Ascending aorta (tissue), 2 donors: ENCODE measurements around the gene WFDC1. TPM values are rescaled to one million over a fixed set of nuclear protein-coding genes. Genes with fewer than 3 reads are reported as not detected.
A peak's percentile ranks its signal among the peaks of the same experiment; 100 is the strongest.

Experiments used
- DNase-seq, 2 donors: peaks; one replicate each; pipeline ENCODE4 v3.0.0-alpha.2; 2019; ENCODE audit warnings: low spot score in 2 of 2
- H3K27ac ChIP-seq, 2 donors: fragments of 200-600 bp; sonication (generic); one replicate each; pipeline ENCODE4 v1.5.1; 2016 to 2017; ENCODE audit warnings: mild to moderate bottlenecking in 1 of 2
- H3K27me3 ChIP-seq: fragments of 200-600 bp; sonication (generic); one replicate; pipeline ENCODE4 v1.5.1; 2017
- H3K36me3 ChIP-seq, 2 donors: fragments of 200-600 bp; sonication (generic); one replicate each; pipeline ENCODE4 v1.5.1; 2016
- H3K4me1 ChIP-seq, 2 donors: fragments of 200-600 bp; sonication (generic); one replicate each; pipeline ENCODE4 v1.5.1; 2016 to 2017; ENCODE audit warnings: mild to moderate bottlenecking in 1 of 2
- H3K4me3 ChIP-seq, 2 donors: fragments of 200-600 bp; sonication (generic); one replicate each; pipeline ENCODE4 v1.5.1; 2016 to 2017; ENCODE audit warnings: mild to moderate bottlenecking in 1 of 2
- H3K9me3 ChIP-seq, 2 donors: fragments of 200-600 bp; sonication (generic); one replicate each; pipeline ENCODE4 v1.5.1; 2016
- intact Hi-C: fragments of 100-400 bp; cut with DNase I; formaldehyde crosslinking; loops from one replicate; pipeline ENCODE4 v1.15.1; 2023
- total RNA-seq: library from RNA; depleted of rRNA; stranded (reverse); fragments of >200 nt; gene quantifications from one replicate; pipeline ENCODE4 v1.1.0, GENCODE V29; 2016
- TF ChIP-seq, protein P1 (sequence below), 3 experiments: fragments of 200-600 bp in 2 of 3; fragments of 450-650 bp in 1 of 3; sonication (generic) in 2 of 3; IDR thresholded peaks; one replicate each; pipeline ENCODE4 v1.5.1; 2016 to 2019; ENCODE audit warnings: antibody characterized with exemption in 3 of 3, mild to moderate bottlenecking in 1 of 3, moderate library complexity in 1 of 3

The WFDC1 gene
- total RNA-seq, 1 donor from 2014 or later = 126 TPM

DNA sequence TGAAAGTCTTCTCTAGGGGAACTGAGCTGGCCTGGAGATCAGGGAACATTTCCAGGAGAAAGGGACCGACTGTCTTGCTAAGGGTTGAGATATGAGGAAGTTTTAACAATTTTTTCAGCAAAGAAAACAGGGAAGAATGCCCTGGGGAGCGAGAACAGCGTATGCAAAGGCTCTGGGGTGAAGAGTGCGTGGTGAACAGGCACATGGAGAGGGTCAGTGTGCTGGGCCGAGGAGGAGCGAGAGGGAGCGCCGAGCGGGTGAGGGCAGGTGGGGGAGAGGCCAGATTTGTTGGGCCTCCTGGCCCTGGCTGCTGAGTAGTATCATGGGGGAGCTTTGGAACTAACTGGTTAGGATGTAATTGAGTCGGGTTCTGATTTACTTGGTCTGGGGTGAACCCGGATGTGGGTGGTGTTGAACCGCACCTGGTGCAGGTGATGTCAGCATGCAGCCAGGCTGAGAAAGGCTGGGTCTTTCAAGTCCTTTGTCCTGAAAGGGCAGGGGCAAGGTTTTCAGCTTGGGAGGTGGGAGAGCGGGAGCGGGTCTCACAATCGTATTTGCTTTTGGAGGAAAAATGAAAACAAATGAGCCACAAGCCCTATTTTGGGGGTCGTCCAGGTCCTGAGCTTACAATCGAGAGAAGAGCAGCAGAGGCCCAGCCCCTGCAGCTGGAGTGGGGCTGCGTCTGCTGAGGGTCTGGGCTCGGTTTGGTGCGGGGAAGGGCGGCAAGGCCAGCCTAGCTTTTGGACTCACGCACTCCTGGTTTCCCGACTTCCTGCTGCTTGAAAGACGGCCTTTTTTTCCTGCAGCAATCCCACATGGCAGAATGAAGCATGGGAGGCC lies 11.1 kb upstream of the WFDC1 start:
- Histone ChIP-seq H3K4me1 (no peaks in the 10 kb centered on the region), H3K27ac (no peak overlapping the region), H3K9me3 (no peaks in the 10 kb centered on the region), H3K4me3 (no peak overlapping the region), H3K27me3 (no peaks in the 10 kb centered on the region), H3K36me3 (no peaks in the 10 kb centered on the region)
- DNase-seq = no peak
- intact Hi-C loops = no loop called here
- TF ChIP-seq, protein P1, sequence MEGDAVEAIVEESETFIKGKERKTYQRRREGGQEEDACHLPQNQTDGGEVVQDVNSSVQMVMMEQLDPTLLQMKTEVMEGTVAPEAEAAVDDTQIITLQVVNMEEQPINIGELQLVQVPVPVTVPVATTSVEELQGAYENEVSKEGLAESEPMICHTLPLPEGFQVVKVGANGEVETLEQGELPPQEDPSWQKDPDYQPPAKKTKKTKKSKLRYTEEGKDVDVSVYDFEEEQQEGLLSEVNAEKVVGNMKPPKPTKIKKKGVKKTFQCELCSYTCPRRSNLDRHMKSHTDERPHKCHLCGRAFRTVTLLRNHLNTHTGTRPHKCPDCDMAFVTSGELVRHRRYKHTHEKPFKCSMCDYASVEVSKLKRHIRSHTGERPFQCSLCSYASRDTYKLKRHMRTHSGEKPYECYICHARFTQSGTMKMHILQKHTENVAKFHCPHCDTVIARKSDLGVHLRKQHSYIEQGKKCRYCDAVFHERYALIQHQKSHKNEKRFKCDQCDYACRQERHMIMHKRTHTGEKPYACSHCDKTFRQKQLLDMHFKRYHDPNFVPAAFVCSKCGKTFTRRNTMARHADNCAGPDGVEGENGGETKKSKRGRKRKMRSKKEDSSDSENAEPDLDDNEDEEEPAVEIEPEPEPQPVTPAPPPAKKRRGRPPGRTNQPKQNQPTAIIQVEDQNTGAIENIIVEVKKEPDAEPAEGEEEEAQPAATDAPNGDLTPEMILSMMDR (IDR thresholded peaks at IDR 0.05) = no peak

DNA sequence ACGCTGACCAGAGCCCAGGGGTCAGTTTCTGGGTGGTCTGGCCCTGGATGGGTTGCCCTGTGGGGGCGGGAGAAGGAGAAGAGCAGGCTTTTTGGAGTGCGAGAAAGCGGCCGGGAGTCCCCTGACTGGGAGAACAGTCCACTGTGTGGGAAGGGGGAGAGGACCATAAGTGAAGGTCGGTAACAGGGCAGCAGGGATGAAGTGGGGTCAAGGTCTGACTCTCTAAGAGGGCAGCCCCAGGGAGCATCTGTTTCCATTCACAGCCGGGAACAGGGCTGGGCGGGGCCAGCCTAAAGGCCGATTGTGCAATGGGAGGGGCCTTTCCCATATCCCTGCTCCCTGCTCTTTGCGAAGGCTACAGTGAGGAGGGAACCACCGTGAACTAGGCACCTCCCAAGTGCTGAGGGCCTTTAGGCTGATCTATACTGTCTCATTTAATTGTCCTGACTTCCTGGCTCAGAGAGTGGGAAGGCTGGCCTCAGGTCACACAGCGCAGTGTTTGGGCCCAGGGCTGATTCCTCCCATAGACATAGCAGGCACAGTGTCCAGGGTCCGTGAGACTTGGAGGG lies 10.4 kb upstream of the WFDC1 start:
- no peaks in the 10 kb centered on the region for H3K36me3 ChIP-seq
- peak in 1 of 2 donors; percentile 67 for DNase-seq
- TF ChIP-seq, protein P1 (IDR thresholded peaks at IDR 0.05) = no peak
- no peaks in the 10 kb centered on the region for H3K9me3 ChIP-seq
- intact Hi-C loops = no loop called here
- H3K27me3 ChIP-seq = no peaks in the 10 kb centered on the region
- H3K4me3 ChIP-seq = no peak overlapping the region
- no peaks in the 10 kb centered on the region for H3K4me1 ChIP-seq
- no peak overlapping the region for H3K27ac ChIP-seq

DNA sequence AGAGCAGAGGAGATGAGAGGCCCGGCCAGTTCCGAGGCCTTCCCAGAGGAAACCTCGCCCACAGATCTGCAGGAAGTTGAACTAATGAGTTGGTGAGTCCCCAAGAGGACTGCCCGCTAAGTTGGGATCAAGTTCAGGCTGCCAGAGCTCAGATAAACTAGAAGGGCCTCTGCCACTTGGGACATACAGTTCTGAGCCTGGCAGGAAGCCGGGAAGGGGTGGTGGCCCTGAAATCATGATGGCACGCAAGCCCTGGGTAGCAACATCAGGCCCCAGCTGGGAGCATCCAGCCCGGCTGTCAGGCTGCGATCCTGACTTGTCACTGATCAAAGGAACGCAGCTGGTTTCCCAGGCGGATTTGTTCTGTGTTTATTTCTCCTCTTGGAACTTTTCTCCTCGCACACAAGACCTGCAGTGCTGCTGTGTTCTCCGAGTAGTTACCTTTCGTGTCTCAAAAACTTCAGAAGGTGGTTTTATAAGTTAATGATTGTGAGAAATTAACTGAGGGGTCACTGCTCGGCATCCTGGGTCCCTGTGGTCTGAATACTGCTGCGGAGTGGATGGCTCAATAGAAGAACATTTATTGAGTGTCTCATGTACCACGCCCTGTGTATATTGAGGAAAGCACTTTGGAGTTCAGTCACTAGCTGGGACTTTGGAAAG lies 8.0 kb upstream of the WFDC1 start:
- no peaks in the 10 kb centered on the region for H3K9me3 ChIP-seq
- no peaks in the 10 kb centered on the region for H3K4me1 ChIP-seq
- no peaks in the 10 kb centered on the region for H3K27me3 ChIP-seq
- H3K4me3 ChIP-seq = no peak overlapping the region
- DNase-seq = peak; percentile 14 to 70
- peak overlapping the region; percentile 3 to 57 for H3K27ac ChIP-seq
- no peaks in the 10 kb centered on the region for H3K36me3 ChIP-seq
- intact Hi-C loops = no loop called here
- TF ChIP-seq, protein P1 (IDR thresholded peaks at IDR 0.05) = no peak

DNA sequence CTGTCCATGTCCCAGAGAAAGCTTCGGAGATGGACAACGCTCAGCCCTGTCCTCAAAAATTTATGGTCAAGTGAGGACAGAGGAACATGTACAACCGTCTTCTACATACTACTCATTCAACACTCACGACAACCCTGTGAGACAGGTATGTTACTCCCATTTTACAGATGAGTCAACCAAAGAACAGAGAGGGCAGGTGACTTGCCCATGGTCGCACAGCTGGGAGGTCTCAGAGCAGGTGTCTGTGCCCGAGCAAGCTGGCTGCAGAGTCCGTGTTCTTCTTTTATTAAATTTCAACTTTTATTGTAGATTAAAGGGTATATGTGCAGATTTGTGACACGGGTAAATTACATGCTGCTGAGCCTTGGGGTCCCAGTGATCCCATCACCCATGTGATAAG lies 5.8 kb upstream of the WFDC1 start:
- DNase-seq = no peak
- Histone ChIP-seq H3K4me1 (no peaks in the 10 kb centered on the region), H3K27me3 (no peaks in the 10 kb centered on the region), H3K27ac (no peak overlapping the region), H3K36me3 (no peaks in the 10 kb centered on the region), H3K4me3 (no peak overlapping the region), H3K9me3 (no peaks in the 10 kb centered on the region)
- intact Hi-C loops = no loop called here
- TF ChIP-seq, protein P1 (IDR thresholded peaks at IDR 0.05) = no peak

DNA sequence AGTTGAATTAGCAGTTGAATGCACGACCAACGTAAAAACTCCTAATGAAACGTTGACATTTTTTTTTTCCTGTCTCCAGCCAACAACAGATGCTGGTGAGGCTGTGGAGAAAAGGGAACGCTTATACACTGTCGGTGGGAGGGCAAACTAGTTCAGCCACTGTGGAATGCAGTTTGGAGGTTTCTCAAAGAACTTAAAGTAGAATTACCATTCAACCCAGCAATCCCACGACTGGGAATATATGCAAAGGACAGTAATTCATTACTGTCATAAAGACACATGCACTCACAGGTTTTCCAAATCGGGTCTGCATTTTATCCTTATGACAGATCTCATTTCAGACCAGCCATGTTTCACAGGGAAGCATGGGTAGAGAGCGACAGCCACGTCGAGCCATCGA lies 3.5 kb upstream of the WFDC1 start:
- intact Hi-C loops = no loop called here
- Histone ChIP-seq H3K36me3 (no peaks in the 10 kb centered on the region), H3K4me3 (no peak overlapping the region), H3K4me1 (peaks cover 0 to 6% of the 10 kb centered on the region in 2 donors), H3K27me3 (no peaks in the 10 kb centered on the region), H3K9me3 (no peaks in the 10 kb centered on the region), H3K27ac (no peak overlapping the region)
- TF ChIP-seq, protein P1 (IDR thresholded peaks at IDR 0.05) = no peak
- no peak for DNase-seq
